Measurements from ENCODE around the gene FLT1.

- TF ChIP-seq CTCF (IDR thresholded peaks at IDR 0.05; ENCODE audit: low read depth, low read length, poor library complexity, severe bottlenecking): no peak
- TF ChIP-seq EZH2phosphoT487 (IDR thresholded peaks at IDR 0.05; ENCODE audit: borderline replicate concordance, low read length): no peak
Observed at GRCh38 chr13:28452755-28453154, 42.2 kb downstream of the FLT1 start.

Data from DOHH2 (cell line).